Measurements from ENCODE around the gene CHRM1.

Gene CHRM1

DNA sequence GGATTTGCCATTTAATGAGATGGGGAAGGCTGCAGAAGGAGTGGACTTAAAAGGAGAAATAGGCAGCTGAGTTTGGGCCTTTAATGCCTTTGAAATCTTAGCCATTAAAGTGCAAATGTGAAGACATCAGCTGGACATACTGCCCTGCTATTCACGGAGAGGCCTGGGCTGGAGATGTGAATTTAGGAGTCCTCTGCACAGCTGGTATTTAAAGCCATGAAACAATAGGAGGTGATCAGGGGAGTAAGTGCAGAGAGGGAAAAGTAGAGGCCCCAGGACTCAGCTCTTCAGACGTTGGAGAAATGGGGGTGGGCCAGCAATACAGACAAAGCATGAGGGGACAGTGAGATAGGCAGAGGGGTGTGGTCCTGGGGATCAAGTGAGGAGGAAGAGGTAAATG is 23.9 kb downstream of the CHRM1 start:
- no peak for DNase-seq

DNA sequence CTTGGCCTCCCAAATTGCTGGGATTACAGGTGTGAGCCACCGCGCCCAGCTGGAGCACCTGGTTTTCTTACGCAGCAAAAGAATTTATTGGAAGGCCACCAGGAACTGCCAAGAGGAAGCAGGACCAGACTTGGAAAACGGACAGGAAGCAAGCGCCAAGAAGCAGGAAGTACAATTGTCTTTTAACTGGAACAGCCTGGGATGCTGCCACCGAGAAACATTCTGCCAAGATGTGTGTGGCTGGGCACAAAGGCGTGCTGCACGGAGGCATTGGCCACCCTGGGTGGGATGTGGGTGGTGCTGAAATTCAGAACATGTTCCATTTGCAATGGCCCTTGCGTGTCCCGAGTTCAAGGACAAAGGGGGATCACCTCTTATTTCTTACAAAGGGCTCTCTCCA is 25.1 kb downstream of the CHRM1 start:
- no peak for DNase-seq

DNA sequence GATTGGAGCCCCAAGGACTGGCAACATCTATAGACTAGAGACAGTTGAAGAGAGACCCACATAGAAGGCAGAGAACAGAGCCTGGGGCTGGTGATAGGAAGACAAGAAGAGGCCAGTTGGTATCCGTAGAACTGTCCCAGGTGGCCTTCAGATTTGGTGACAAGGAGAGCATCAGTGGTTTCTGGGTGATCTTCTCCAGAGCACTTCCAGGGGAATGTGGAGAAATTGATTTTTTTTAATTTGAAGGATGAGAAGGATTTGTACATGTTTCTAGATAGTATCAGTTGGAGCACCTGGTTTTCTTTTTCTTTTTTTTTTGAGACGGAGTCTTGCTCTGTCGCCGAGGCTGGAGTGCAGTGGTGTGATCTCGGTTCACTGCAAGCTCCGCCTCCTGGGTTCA is 25.7 kb downstream of the CHRM1 start:
- DNase-seq, result no peak

GRCh38 chr11:62892077-62892922 is 28.9 kb downstream of the CHRM1 start:
- no peak for DNase-seq

GRCh38 chr11:62889484-62890437 is 31.4 kb downstream of the CHRM1 start:
- DNase-seq, result no peak

GRCh38 chr11:62889126-62889483 is 32.1 kb downstream of the CHRM1 start:
- no peak for DNase-seq

- no peak for DNase-seq
These were observed 32.8 kb downstream of the CHRM1 start for GRCh38 chr11:62888406-62888805.

GRCh38 chr11:62885137-62885750 is 35.9 kb downstream of the CHRM1 start:
- no peak for DNase-seq

GRCh38 chr11:62883673-62884072 is 37.5 kb downstream of the CHRM1 start:
- no peak for DNase-seq

DNA sequence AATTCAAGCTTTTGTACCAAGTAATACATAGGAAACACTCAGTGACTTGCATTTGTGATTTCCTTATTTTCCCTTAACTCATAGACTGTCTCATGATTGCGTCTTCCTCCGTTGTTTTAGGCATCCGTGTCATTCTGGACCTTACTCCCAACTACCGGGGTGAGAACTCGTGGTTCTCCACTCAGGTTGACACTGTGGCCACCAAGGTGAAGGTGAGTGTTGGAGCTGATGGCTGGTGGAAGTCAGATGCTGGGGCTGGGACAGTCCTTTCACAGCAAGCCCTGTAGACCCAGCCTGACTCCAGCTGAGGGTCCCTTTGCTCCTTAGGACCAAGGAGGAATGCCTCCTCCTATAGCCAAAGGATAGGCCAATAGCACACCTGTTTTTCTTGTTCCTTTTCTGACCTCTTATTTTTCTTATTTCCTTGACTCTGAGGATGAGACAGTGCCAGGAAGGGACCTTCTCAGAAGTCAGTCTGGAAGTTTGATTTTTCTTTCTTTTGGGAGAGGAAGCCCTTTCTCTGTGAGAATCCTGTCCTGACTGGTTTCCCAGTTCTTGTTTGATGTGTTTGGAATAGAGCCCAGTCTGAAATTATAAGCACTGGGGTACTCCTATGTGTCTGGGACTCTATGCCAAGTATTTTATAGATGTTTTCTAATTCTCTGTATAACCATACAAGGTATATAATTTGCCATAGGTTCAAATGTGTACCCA is 38.2 kb downstream of the CHRM1 start:
- DNase-seq, result no peak

DNA sequence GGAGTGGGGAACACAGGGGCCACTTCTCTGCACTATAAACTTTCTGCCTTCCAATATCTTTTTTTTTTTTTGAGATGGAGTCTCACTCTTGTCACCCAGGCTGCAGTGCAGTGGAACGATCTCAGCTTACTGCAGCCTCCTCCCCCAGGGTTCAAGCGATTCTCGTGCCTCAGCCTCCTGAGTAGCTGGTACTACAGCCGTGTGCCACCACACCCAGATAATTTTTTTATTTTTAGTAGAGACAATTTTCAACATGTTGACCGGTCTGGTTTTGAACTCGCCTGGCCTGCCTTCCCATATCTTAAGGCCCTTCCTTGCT is 38.8 kb downstream of the CHRM1 start:
- DNase-seq, result no peak

- DNase-seq, result peak; percentile 77
These were observed 39.4 kb downstream of the CHRM1 start for GRCh38 chr11:62881579-62882430.

DNA sequence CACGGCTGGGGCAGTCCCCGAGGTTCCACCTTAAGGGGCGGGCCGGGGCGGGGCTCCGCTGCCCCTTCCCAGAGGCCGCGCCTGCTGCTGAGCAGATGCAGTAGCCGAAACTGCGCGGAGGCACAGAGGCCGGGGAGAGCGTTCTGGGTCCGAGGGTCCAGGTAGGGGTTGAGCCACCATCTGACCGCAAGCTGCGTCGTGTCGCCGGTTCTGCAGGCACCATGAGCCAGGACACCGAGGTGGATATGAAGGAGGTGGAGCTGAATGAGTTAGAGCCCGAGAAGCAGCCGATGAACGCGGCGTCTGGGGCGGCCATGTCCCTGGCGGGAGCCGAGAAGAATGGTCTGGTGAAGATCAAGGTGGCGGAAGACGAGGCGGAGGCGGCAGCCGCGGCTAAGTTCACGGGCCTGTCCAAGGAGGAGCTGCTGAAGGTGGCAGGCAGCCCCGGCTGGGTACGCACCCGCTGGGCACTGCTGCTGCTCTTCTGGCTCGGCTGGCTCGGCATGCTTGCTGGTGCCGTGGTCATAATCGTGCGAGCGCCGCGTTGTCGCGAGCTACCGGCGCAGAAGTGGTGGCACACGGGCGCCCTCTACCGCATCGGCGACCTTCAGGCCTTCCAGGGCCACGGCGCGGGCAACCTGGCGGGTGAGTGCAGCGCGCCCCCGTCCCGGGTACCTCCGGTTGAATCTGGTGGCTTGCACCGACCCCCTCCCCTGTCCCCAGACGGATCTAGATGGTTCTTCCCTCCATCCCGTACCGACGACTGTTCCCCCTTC is 40.2 kb downstream of the CHRM1 start, which contains the start of gene SLC3A2:
SLC3A2 (plus strand) TSS at position 94 of the 776 bp plus-strand sequence; CDS start at position 222, 128 bp downstream.
- peak; percentile 83 for DNase-seq

DNA sequence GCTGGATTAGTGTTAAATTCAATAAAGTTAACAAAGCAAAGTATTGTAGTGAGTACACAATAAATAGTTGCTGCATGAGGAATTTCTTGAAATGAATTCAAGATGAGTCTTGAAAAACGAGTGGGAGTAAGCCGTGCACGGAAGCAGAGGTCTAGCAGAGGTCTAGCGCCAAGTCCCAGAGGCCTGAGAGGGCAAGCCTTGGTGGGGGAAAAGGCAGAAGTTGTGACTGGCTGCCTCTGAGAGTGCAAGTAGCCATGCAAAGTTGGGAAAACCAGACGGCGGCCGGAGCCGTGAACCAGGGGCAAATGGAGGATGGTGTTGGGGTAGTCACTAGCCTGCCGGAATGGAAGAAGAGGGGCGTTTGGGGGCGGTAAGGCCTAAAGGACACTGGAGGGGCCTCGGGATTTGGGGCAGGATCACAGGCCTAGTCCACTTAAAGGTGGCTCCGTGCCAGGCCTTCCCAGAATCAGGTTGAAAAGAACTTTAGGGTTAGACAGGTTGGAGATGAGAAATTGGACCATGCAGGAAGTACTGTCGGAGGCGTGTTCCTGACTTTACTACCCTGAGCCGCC is 40.8 kb downstream of the CHRM1 start:
- DNase-seq, result no peak

DNA sequence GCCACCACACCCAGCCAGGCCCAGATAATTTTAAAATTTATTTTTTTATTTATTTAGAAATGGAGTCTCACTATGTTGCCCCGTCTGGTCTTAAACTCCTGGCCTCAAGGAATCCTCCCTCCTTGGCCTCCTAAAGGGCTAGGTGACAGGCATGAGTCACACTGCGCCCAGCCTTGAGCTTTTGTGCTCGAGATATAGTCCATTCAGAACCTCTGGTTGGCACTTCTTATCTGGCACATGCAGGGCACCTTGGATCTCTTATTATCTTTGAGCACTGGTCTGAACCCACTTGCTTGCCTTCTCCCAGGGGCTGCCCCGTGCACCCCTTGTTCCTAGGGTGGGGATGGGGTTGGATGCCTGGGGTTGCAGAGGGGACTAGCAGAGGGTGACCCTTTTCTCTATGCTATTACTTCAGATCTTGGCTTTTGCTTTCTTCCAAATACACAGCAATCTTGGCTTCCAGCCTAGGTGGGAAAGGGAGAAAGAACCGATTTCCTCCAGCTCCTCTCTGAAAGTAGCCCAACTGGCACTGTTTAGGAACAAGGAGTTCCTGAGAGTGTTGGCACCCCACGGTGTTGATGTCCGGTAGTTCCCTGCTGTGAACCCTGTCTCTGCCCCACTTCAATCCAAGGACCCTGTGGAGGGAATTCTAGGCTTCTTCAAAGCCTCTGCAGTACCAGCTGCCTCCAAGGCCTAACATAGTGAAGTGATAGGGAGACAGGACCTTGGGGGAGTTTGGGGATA is 41.8 kb downstream of the CHRM1 start:
- no peak for DNase-seq

GRCh38 chr11:62876712-62877111 is 44.5 kb downstream of the CHRM1 start:
- no peak for DNase-seq

- DNase-seq, result no peak
These were observed 45.3 kb downstream of the CHRM1 start for GRCh38 chr11:62875698-62876478.

- no peak for DNase-seq
These were observed 46.3 kb downstream of the CHRM1 start for GRCh38 chr11:62874851-62875250.

- no peak for DNase-seq
These were observed 55.5 kb downstream of the CHRM1 start for GRCh38 chr11:62865635-62866034.
